AG09309 (cell line): ENCODE measurements around the gene UGT1A9.

Experiments
- DNase-seq: peaks from one replicate; pipeline ENCODE4 v3.0.0-alpha.2; 2010; ENCODE audit warnings: low read depth
- H3K4me3 ChIP-seq: 2 replicates; pipeline ENCODE4 v1.5.1; 2011; ENCODE audit warnings: mild to moderate bottlenecking, low read depth, low read length, moderate library complexity; ENCODE audit not compliant: control insufficient read depth
- TF ChIP-seq, protein P1 (sequence below): IDR thresholded peaks from 2 replicates; pipeline ENCODE4 v1.5.1; 2011; ENCODE audit warnings: mild to moderate bottlenecking, low read depth, low read length, inconsistent platforms; ENCODE audit not compliant: insufficient read depth, control insufficient read depth; ENCODE audit errors: missing control alignments

Gene UGT1A9

DNA sequence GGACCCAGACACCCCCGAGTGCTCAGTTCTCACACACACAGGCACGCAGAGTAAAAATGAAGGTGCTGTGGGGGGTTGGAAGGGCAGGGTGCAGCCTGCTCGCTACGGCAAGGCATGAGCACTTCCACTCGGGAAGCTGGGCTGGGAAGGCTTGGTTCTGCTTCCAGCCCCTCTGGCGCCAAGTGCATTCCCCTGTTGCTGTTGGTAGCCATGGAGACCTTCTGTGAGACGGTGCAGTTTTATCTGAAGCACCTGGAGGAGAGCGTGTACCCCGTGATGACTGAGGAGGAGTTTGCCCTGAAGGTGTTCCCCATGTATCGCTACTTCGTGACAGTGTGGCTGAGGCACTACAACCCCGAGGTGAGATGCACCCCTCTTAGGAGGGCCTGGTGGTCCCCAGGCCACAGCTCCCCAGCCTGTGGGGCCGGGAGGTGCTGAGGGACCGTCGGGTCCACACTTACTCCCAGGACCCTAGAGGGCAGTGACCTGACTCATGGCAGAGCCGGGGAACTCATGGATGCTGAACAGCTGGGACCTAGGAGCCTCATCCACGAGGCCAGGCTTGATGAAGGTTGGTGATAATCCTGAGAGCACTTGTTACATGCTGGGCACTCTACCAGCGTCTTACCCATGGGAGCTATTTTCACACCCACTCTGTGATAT is 121.9 kb downstream of the UGT1A9 start:
- no peak overlapping the region for H3K4me3 ChIP-seq
- TF ChIP-seq, protein P1, sequence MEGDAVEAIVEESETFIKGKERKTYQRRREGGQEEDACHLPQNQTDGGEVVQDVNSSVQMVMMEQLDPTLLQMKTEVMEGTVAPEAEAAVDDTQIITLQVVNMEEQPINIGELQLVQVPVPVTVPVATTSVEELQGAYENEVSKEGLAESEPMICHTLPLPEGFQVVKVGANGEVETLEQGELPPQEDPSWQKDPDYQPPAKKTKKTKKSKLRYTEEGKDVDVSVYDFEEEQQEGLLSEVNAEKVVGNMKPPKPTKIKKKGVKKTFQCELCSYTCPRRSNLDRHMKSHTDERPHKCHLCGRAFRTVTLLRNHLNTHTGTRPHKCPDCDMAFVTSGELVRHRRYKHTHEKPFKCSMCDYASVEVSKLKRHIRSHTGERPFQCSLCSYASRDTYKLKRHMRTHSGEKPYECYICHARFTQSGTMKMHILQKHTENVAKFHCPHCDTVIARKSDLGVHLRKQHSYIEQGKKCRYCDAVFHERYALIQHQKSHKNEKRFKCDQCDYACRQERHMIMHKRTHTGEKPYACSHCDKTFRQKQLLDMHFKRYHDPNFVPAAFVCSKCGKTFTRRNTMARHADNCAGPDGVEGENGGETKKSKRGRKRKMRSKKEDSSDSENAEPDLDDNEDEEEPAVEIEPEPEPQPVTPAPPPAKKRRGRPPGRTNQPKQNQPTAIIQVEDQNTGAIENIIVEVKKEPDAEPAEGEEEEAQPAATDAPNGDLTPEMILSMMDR: no peak
- DNase-seq: no peak

DNA sequence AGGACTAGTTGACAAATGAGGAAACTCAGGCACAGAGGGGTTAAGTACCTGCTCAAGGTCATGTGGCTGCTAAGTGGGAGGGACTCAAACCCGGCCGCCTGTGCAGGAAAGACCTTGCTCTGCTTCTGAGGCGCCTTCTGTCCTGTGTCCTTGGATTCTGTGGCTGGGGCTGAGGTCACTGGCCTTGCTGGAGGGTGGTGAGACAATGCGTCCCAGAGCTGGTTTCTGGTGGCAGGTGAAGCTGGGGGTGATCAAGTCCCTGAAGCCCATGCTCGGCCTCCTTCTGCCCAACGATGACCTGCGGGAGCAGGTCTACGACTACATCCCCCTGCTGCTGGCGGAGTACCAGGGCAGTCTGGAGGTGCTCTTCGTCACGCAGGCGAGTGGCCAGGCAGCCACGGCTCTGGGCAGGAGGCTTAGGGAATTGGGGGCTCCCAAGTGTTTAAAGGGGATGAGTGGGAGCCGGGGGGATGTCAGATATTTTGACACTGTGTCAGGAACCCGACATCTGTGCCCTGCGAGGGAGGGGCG is 122.5 kb downstream of the UGT1A9 start:
- no peak for DNase-seq
- TF ChIP-seq, protein P1: no peak
- no peak overlapping the region for H3K4me3 ChIP-seq

DNA sequence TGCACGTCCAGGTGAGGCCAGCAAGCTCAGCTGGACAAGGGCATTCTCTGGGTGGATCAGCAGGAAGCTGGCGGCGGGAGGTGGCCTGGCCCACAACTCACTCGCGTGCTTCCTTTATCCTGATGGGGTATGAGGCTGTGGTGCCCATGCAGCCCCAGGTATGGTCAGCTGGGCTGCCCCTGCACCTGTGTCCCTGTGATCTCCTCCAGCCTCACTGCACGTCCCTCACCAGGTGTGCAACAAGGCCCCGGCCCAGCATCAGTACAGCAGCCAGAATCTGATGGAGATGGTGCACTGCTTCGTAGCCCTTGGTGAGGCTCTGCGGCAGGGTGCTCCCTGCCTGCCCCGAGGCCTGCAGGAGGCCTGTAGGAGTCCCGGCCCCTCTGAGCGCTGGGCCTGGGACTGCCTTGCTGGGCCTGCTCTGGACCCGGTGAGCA is 124.1 kb downstream of the UGT1A9 start:
- TF ChIP-seq, protein P1: no peak
- DNase-seq: no peak

DNA sequence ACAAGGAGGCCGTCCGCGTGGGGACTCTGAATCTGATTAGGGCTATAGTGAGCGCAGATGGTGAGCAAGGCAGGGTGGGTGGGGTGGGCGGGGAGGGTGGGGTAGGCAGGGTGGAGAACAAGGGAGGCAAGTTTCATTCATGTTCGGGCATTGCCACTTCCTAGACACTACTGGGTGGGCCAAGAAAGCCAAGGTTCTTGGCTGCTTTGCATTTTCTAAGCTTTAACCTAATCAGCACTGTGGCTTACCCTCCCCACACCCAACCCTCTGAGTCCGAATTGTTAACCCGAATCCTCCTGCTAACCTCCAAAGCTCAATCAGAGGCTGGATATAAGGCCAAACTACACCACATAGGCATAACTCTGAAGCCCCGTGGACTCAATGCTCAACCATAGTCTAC is 124.6 kb downstream of the UGT1A9 start:
- DNase-seq: no peak
- TF ChIP-seq, protein P1: no peak
- H3K4me3 ChIP-seq: no peak overlapping the region

More for the DNA sequence above, 124.1 kb downstream of the UGT1A9 start:
- no peak overlapping the region for H3K4me3 ChIP-seq

DNA sequence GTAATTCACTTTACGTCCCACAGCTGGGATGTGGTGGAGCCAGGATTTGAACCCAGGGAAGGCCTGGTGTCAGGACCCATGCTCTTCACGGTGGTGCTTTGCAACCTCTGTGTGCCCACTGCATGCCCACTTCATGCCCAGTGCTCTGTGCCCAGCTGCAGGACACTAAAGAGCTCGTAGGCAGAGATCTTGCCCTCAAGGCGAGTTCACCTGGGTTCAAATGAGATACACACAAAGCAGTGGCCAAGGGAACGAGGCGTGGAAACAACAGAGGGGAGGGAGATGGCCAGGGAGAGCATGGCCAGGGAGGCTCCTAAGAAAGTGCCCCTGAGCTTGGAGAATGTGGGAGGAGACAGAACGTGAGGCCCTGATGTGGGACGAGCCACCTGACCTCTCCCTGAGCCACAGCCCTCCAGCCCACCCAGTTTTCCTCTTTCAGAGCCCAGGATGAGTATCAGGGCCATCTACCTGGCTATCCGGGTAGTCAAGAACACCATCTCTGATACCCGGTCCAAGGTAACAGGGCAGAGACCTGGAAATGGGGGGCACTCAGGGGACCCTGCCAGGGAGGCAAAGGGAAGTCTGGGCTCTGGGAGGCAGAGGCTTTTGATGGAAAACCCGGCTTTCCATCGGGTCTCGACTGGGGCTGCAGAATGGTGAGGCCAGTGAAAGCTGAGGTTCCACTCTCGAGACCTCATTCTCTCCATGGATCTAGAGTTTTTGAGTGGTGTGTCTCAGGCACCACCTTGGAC is 126.8 kb downstream of the UGT1A9 start:
- no peak for DNase-seq
- H3K4me3 ChIP-seq: no peak overlapping the region
- TF ChIP-seq, protein P1: no peak

DNA sequence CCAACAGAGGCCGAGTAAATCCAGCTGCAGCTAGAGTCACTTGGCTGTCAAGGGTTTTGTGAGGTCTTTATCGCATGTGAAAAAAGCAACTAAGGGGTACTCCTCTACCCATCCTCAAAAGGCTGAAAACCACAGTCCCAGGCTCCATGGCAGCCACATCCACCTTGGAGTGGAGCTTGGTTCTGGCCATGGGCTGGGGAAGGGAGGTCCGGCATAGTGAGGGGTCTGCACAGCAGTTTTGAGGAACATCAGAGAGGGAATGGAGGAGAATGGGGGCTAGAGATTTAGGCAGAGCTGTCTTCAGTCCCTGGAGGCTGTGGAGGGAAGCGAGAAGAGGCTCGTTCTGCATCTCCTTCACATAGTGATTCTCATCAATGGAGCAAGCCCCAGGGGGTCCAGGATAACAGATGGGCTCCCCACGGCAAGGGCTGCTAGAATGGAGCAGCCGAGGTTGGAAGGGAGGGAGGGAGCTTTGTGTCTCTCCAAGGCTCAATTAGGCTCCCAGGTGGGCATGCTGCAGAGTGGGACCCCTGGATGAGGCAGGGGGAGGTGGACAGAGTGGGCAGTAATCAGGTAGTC is 127.5 kb downstream of the UGT1A9 start:
- no peak overlapping the region for H3K4me3 ChIP-seq
- no peak for DNase-seq
- TF ChIP-seq, protein P1: no peak
